T follicular helper cell (primary cell): ENCODE data around the gene ROS1.
"Not testable (repeated sequence)": the region's sequence is repeated elsewhere in the genome, so short reads cannot be mapped to it uniquely, and the experiment has no call there.

Experiments
- DNase-seq: peaks from one replicate; pipeline ENCODE4 v3.0.0-alpha.2; 2020; ENCODE audit warnings: low read depth

ROS1 gene

GRCh38 chr6:117267054-117267347 is 158.7 kb downstream of the ROS1 start:
- no peak for DNase-seq

- DNase-seq: no peak
Measured at GRCh38 chr6:117266257-117267053, 159.3 kb downstream of the ROS1 start.

DNA sequence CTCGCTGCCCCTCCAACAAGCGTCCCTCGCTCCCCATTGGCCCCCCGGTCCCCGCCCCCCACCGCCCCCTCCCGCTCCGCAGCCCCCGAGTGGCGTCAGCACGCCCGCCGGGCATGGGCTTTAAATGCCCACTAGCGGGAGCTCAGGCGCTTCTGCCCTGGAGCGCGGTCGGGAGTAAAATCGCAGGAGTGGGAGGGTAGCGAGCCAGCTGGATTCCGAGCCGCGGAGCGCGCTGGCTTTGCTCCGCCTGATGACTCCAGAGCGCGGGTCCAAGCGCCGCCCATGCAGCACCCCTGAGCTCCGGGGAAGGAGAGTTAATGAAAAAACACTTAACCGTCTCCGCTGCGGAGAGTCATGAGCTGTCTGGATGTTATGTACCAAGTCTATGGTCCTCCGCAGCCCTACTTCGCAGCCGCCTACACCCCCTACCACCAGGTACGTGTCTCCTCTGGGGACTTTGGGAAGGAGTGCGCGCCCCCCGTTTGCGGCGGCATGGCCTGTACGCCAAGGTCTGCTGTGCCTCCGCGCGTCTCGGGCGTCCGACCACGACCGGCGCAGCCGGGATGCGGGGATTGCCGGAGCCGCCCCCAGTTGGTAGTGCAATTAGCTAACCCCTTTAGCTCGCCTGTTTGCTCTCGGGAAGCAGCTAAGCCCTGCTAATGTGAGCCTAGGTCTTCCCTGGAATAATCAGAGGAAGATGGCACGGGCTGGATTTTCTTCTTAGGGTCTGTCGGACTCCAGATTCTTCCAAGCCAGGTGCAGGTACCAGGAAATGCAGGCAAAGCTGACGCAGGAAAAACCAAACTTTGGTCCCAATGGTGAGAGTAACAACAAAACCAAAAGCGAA is 160.1 kb downstream of the ROS1 start, which contains the start of gene VGLL2:
VGLL2 (plus strand) TSS at position 149 of the 847 bp plus-strand sequence; CDS start at position 355, 206 bp downstream.
- no peak for DNase-seq

GRCh38 chr6:117264692-117265409 is 160.9 kb downstream of the ROS1 start:
- no peak for DNase-seq

DNA sequence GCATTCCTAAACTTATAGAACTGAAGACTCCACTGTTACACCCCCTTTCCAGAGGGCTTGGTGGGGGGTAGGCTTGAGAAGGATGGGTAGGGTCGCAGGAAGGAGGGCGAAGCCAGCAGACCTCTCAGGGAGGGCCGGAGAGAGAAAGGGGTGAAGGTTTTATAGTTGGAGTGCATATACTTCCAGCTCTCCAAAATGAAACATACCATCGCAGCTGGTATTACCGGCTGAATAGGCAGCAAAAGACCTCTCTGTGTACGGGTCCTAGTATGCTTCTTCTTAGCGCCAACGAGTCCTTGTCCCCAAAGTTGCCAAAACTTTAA is 161.4 kb downstream of the ROS1 start:
- no peak for DNase-seq

- no peak for DNase-seq
Measured at GRCh38 chr6:117263353-117263927, 162.3 kb downstream of the ROS1 start.

- no peak for DNase-seq
Measured at GRCh38 chr6:117262799-117263198, 162.9 kb downstream of the ROS1 start.

DNA sequence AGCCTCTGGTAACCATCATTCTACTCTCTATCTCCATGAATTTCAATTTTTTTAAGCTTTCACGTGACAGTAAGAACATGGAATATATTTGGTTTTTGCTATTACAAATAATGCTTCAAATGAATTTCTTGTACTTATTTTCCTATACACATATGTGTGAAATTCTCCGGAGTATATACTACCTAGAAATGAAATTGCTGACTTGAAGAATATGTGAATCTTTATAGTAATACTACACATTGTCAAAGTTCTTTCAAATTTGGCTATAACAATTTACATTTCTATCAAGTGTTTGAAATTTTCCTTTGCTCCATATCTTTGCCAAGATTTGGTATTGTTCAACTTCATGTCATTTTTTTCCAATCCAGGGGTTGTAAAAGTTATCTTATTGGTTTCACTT is 172.0 kb downstream of the ROS1 start:
- DNase-seq: no peak

- not testable (repeated sequence) for DNase-seq
Measured at GRCh38 chr6:117244979-117245378, 180.8 kb downstream of the ROS1 start.

DNA sequence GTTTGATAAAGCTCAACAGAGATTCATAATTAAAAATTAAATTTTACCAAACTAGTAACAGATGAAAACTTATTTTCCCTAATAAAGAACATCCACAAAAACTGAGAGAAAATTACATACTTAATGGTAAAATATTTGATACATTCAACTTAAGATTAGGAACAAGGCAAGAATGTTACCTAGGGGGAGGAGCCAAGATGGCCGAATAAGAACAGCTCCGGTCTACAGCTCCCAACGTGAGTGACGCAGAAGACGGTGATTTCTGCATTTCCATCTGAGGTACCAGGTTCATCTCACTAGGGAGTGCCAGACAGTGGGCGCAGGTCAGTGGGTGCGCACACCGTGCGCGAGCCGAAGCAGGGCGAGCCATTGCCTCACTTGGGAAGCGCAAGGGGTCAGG is 181.2 kb downstream of the ROS1 start:
- DNase-seq: not testable (repeated sequence)
